Activated naive CD4-positive, alpha-beta T cell treated with anti-CD3 and anti-CD28 coated beads for 36 hours (primary cell): ENCODE results near the gene ANAPC16. TPM values are rescaled to one million over a fixed set of nuclear protein-coding genes. Genes with fewer than 3 reads are reported as not detected.

Source experiments
- CTCF ChIA-PET: fragments of 350-600 bp; sonication (Branson Sonifier 250); formaldehyde crosslinking; loops from one replicate; lab custom pipeline; 2021; ENCODE audit warnings: antibody characterized with exemption; lab: Charles Lee
- DNase-seq: peaks from one replicate; pipeline ENCODE4 v3.0.0-alpha.2; 2020
- H3K27ac Mint-ChIP-seq: one replicate; pipeline ENCODE4 v1.8.0; 2021; ENCODE audit warnings: mild to moderate bottlenecking, mixed read lengths
- H3K27me3 Mint-ChIP-seq: one replicate; pipeline ENCODE4 v1.8.0; 2021; ENCODE audit warnings: low read depth, mixed read lengths
- H3K36me3 Mint-ChIP-seq: one replicate; pipeline ENCODE4 v1.8.0; 2021; ENCODE audit warnings: low read depth, mixed read lengths
- H3K4me1 Mint-ChIP-seq: one replicate; pipeline ENCODE4 v1.8.0; 2021; ENCODE audit warnings: low read depth, mixed read lengths
- H3K4me3 Mint-ChIP-seq: one replicate; pipeline ENCODE4 v1.8.0; 2021; ENCODE audit warnings: mild to moderate bottlenecking, moderate library complexity, mixed read lengths
- H3K9me3 Mint-ChIP-seq: one replicate; pipeline ENCODE4 v1.8.0; 2021; ENCODE audit warnings: mixed read lengths
- intact Hi-C: fragments of 100-400 bp; cut with micrococcal nuclease; formaldehyde crosslinking; loops from one replicate; pipeline ENCODE4 v1.15.1; 2023
- total RNA-seq, 2 experiments: library from RNA; stranded (reverse); gene quantifications; one replicate each; pipeline ENCODE4 v1.2.3, GENCODE V29; 2021

ANAPC16 gene
- total RNA-seq, 2 experiments from 2014 or later: 127 to 128 TPM

DNA sequence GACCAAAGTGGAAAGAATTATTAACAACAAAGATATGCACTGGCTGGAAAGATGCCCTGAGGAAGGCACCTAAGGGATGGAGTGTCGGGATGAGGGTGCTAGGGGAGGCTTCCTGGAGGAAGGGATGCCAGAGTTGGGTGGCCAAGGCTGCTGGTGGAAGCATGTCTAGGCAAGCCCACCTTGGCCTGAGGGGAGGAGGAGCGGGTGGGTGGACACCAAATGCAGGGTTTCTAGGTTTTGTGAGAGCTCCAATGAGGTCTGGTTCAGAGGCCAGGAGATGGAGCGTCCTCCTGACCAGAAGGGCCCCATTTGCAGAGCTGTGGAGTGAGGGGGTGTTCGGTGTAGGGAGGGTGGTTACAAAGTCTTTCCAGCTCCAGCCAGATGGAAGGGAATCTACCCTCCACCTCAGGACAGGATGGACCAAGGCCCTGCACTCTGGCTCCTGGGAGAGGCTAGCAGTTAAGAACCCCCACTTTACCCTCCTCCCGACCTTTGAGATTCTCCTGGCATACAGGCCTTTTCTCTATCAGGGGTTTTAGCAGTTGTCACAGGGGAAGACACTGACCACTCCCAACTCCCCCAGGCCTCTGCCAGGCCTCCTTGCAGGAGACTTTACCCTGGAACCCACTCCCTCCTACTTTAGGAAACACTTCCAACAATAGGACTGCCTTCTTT, 54.9 kb downstream of the ANAPC16 start:
- H3K27ac Mint-ChIP-seq: no peak overlapping the region

DNA sequence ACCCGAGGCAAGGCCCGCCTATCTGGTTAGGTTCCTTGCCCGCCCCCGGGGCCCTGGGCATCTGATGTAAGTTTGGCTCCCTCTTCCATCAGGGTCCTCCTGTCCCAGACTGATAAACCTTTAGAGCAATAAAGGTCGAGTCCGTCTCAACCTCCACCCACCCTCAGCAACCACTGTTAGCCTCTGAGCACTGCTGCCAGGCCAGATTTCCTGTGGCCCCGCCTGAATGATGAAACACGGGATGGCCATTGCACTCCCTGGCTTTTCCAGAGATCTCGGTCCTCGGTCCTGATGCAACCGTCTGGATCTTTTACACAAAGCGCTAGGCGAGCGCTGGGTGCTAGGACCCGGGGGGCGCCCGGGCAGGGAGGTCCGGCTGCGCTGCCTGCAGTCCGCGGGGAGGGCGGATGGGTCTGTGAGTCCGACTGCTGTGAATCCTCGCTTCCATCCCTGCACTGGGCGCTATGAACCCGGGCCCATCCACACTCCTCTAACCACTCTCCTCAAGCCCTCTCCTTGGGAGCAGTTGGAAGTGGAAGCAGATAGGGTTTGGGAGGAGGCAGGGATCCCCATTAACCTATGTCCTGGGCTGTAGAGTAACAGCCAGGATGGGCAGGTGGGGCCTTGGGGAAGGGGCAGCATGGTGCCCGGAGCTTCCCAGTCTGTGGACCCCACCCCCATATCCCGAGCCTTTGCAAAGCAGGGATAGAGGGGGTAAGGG, 57.0 kb downstream of the ANAPC16 start:
- Mint-ChIP-seq H3K4me1 (peaks cover 29% of the 10 kb centered on the region), H3K27me3 (no peaks in the 10 kb centered on the region), H3K4me3 (peak overlapping the region; percentile 96), H3K9me3 (no peaks in the 10 kb centered on the region), H3K27ac (peak overlapping the region; percentile 98), H3K36me3 (peaks cover 39% of the 10 kb centered on the region)
- peak; percentile 63 for DNase-seq
- CTCF ChIA-PET: interaction anchor here (0.7 to 13.5 kb wide), 8 partner anchors 8 to 147 kb away, joined by 3 to 195 read pairs (median 4); no protein-coding TSS in a partner anchor
- intact Hi-C loops: loop anchor here (1.0 kb wide), 7 partner anchors 12 to 55 kb away; no protein-coding TSS in a partner anchor

More for the DNA sequence above, 54.9 kb downstream of the ANAPC16 start:
- intact Hi-C loops: no loop called here
- Mint-ChIP-seq H3K4me1 (peaks cover 19% of the 10 kb centered on the region), H3K36me3 (peaks cover 26% of the 10 kb centered on the region), H3K4me3 (no peak overlapping the region), H3K9me3 (no peaks in the 10 kb centered on the region), H3K27me3 (no peaks in the 10 kb centered on the region)
- no peak for DNase-seq
- CTCF ChIA-PET: interaction anchor here (0.6 to 1.4 kb wide), 3 partner anchors 11 to 178 kb away, joined by 3 to 4 read pairs (median 3); no protein-coding TSS in a partner anchor

DNA sequence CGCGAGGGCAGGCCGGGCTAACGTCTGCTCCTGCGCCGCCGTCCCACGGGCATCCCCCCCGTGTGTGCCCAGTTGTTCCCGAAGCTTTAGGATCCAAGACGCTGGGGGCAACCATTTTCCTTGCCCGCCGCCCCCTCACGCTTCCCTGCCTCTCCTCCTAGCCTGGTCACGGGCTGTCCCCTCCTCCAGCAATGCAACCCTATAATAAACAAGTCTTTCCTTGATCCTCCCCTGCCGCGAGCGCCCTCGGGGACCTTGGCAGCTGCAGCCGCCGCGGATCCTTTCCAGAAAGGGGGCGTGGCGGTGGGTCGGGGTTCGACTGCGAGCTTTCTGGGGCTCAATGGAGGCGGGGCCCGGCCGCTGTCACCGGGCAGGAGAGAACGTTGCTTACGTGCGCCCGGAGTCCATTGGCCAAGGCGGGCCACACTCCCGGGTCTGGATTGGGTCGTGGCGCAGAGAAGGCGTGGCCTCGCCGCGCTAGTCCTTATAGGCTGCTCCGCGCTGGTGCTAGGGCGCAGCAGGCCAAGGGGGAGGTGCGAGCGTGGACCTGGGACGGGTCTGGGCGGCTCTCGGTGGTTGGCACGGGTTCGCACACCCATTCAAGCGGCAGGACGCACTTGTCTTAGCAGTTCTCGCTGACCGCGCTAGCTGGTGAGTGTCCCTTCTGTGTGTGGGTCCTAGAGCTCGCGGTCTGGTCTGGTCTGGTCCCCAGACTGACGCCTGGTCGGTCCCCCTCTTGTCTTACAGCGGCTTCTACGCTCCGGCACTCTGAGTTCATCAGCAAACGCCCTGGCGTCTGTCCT, 57.8 kb downstream of the ANAPC16 start, which contains the start of gene DDIT4:
TSS of gene DDIT4 (plus strand) at position 515 of the 803 bp plus-strand sequence. CDS start 293 bp downstream, outside the sequence.
- H3K27me3 Mint-ChIP-seq: no peaks in the 10 kb centered on the region
- H3K4me1 Mint-ChIP-seq: peaks cover 34% of the 10 kb centered on the region
- no peaks in the 10 kb centered on the region for H3K9me3 Mint-ChIP-seq
- DNase-seq: peak; percentile 99
- intact Hi-C loops: loop anchor here (1.0 to 2.0 kb wide), 8 partner anchors 12 to 59 kb away; no protein-coding TSS in a partner anchor
- H3K27ac Mint-ChIP-seq: peak within 1 kb of the TSS; percentile 98
- CTCF ChIA-PET: interaction anchor here (0.7 to 13.5 kb wide), 9 partner anchors 9 to 148 kb away, joined by 3 to 195 read pairs (median 4); no protein-coding TSS in a partner anchor
- peak within 1 kb of the TSS; percentile 96 for H3K4me3 Mint-ChIP-seq
- H3K36me3 Mint-ChIP-seq: peaks cover 39% of the 10 kb centered on the region

DNA sequence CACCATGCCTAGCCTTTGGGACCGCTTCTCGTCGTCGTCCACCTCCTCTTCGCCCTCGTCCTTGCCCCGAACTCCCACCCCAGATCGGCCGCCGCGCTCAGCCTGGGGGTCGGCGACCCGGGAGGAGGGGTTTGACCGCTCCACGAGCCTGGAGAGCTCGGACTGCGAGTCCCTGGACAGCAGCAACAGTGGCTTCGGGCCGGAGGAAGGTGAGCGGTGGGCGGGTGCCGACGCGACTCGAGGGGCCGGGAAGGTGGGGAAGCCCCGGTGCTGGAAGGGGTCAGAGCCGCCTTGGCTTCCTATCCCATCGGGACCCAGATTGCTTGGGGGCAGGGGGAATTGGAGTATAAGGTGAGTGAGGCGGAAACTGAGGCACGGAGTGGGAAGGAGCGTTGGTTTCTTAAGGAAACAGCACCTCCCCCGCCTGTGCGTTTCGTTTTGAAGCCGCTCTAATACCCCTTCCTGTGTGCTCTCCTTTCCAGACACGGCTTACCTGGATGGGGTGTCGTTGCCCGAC, 58.5 kb downstream of the ANAPC16 start:
- Mint-ChIP-seq H3K4me1 (peaks cover 35% of the 10 kb centered on the region), H3K36me3 (peaks cover 39% of the 10 kb centered on the region)
- DNase-seq: no peak

DNA sequence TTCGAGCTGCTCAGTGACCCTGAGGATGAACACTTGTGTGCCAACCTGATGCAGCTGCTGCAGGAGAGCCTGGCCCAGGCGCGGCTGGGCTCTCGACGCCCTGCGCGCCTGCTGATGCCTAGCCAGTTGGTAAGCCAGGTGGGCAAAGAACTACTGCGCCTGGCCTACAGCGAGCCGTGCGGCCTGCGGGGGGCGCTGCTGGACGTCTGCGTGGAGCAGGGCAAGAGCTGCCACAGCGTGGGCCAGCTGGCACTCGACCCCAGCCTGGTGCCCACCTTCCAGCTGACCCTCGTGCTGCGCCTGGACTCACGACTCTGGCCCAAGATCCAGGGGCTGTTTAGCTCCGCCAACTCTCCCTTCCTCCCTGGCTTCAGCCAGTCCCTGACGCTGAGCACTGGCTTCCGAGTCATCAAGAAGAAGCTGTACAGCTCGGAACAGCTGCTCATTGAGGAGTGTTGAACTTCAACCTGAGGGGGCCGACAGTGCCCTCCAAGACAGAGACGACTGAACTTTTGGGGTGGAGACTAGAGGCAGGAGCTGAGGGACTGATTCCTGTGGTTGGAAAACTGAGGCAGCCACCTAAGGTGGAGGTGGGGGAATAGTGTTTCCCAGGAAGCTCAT, 59.0 kb downstream of the ANAPC16 start:
- peaks cover 39% of the 10 kb centered on the region for H3K36me3 Mint-ChIP-seq
- peak overlapping the region; percentile 98 for H3K27ac Mint-ChIP-seq
- peak overlapping the region; percentile 96 for H3K4me3 Mint-ChIP-seq
- H3K27me3 Mint-ChIP-seq: no peaks in the 10 kb centered on the region
- intact Hi-C loops: loop anchor here (2.0 kb wide), 1 partner anchor 58 kb away; no protein-coding TSS in a partner anchor
- H3K9me3 Mint-ChIP-seq: no peaks in the 10 kb centered on the region
- peaks cover 35% of the 10 kb centered on the region for H3K4me1 Mint-ChIP-seq
- CTCF ChIA-PET: interaction anchor here (0.6 to 13.5 kb wide), 26 partner anchors 9 to 166 kb away, joined by 3 to 195 read pairs (median 5); no protein-coding TSS in a partner anchor
- DNase-seq: peak; percentile 85

More for the DNA sequence above, 58.5 kb downstream of the ANAPC16 start:
- Mint-ChIP-seq H3K27me3 (no peaks in the 10 kb centered on the region), H3K9me3 (no peaks in the 10 kb centered on the region), H3K27ac (peak overlapping the region; percentile 98), H3K4me3 (peak overlapping the region; percentile 96)
- CTCF ChIA-PET: interaction anchor here (0.9 to 13.5 kb wide), 20 partner anchors 9 to 166 kb away, joined by 3 to 195 read pairs (median 5); no protein-coding TSS in a partner anchor
- intact Hi-C loops: loop anchor here (2.0 kb wide), 1 partner anchor 59 kb away; no protein-coding TSS in a partner anchor

DNA sequence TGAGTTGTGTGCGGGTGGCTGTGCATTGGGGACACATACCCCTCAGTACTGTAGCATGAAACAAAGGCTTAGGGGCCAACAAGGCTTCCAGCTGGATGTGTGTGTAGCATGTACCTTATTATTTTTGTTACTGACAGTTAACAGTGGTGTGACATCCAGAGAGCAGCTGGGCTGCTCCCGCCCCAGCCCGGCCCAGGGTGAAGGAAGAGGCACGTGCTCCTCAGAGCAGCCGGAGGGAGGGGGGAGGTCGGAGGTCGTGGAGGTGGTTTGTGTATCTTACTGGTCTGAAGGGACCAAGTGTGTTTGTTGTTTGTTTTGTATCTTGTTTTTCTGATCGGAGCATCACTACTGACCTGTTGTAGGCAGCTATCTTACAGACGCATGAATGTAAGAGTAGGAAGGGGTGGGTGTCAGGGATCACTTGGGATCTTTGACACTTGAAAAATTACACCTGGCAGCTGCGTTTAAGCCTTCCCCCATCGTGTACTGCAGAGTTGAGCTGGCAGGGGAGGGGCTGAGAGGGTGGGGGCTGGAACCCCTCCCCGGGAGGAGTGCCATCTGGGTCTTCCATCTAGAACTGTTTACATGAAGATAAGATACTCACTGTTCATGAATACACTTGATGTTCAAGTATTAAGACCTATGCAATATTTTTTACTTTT, 59.7 kb downstream of the ANAPC16 start:
- Mint-ChIP-seq H3K27ac (peak overlapping the region; percentile 98), H3K4me3 (peak overlapping the region; percentile 96), H3K27me3 (no peaks in the 10 kb centered on the region), H3K9me3 (no peaks in the 10 kb centered on the region), H3K36me3 (peaks cover 39% of the 10 kb centered on the region), H3K4me1 (peaks cover 37% of the 10 kb centered on the region)
- intact Hi-C loops: loop anchor here (2.0 kb wide), 1 partner anchor 57 kb away; no protein-coding TSS in a partner anchor
- DNase-seq: peak; percentile 61
- CTCF ChIA-PET: interaction anchor here (0.6 to 13.5 kb wide), 23 partner anchors 11 to 167 kb away, joined by 3 to 195 read pairs (median 5); no protein-coding TSS in a partner anchor

DNA sequence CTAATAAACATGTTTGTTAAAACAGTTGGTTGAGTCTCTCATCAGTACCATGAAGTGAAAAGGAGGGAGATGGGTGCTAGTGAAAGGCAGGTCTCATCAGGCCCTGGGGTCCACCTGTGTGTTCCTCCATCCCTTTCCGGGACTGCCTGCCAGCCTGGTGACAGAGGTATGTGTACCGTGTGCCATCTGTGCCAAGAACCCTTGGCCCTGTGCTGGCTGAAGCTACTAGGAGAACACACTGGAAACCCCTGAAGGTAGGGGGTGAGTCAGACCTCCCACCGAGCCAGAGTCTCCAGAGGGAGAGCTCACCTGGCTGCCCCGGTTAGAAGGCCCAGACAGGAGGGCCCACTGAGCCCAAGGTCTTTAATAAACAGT, 60.2 kb downstream of the ANAPC16 start:
- DNase-seq: peak; percentile 70
- H3K27ac Mint-ChIP-seq: peak overlapping the region; percentile 98
- peaks cover 35% of the 10 kb centered on the region for H3K4me1 Mint-ChIP-seq
- no peaks in the 10 kb centered on the region for H3K27me3 Mint-ChIP-seq
- peak overlapping the region; percentile 96 for H3K4me3 Mint-ChIP-seq
- no peaks in the 10 kb centered on the region for H3K9me3 Mint-ChIP-seq
- intact Hi-C loops: no loop called here
- peaks cover 39% of the 10 kb centered on the region for H3K36me3 Mint-ChIP-seq
- CTCF ChIA-PET: interaction anchor here (0.9 to 13.5 kb wide), 8 partner anchors 12 to 66 kb away, joined by 3 to 195 read pairs (median 4); no protein-coding TSS in a partner anchor

DNA sequence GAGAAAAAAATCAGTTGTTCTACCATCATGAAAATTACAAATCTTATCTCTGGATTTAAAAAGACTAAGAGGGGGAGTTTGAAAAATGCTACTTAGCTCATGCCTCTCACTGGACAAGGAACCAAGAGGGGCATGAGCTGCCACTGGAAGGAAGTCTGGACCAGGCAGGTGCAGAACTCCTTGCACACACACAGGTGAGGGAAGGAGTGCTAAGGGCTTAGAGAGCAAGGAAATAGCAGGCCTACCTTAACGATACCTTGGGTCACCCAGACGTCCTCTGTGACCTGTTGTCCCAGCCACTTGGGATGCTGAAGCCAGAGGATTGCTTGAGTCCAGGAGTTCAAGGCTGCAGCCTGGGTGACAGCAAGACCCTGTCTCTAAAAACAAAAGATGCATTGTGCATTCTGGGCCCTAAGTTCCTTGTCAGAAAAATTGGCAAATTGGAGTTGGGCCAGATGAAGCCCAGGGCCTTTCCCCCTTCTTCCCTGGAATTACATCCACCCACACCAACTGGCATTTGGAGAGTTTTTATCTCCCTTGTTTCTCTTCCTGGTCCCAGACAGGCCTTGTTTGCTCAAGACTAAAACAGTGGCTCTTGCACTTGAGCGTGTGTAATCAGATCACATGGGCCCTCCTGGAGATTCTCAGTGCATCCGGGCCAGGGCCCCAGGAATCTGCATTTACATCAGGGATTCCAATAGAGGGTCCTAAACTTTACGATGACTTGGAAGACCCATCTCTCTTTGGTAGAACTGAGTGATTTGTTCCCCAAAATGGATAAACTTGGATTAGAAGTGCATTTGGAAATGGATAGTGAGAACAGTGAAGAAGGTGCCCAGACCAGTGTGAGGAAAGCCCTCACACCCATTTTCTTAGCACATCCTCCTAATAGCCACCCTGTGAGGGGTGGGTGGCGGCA, 60.9 kb downstream of the ANAPC16 start:
- H3K4me3 Mint-ChIP-seq: peak overlapping the region; percentile 96
- H3K27ac Mint-ChIP-seq: peak overlapping the region; percentile 98
- peaks cover 31% of the 10 kb centered on the region for H3K4me1 Mint-ChIP-seq
- no peaks in the 10 kb centered on the region for H3K27me3 Mint-ChIP-seq
- intact Hi-C loops: no loop called here
- H3K36me3 Mint-ChIP-seq: peaks cover 39% of the 10 kb centered on the region
- H3K9me3 Mint-ChIP-seq: no peaks in the 10 kb centered on the region
- CTCF ChIA-PET: interaction anchor here (0.9 to 13.5 kb wide), 6 partner anchors 12 to 65 kb away, joined by 3 to 195 read pairs (median 6); no protein-coding TSS in a partner anchor
- no peak for DNase-seq

DNA sequence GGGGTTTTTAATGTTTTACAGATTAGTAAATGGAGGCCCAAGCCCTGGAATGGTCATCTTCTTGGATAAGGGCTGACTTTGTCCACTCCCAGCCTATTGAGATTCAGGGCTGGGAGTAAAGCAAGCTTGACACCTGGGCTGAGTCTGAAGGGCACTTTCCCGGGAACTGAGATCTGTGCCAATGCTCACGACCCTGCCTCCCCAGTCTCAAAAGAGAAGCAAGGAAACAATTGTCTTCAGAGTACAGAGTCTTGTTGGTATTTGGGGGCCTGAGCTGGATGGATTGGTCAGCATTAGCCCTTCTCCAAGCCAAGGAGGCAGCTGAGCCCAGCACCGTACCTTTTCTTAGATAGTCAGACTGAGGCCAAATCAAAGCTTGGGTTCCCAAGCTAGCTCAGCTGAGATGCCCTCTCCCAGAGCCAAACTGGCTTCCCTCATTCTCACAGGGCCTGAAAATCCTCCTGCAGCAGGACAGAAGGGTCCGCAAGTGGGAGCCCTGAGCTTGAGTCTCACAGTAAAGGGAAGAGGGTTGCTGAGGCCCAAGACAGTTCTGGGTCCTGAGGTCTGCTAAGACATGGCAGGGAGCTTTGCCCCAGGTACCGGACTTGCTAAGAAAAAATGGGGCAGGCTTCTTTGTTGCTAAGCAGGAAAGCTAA, 61.7 kb downstream of the ANAPC16 start:
- CTCF ChIA-PET: interaction anchor here (0.8 to 13.5 kb wide), 4 partner anchors 19 to 55 kb away, joined by 3 to 195 read pairs (median 4); no protein-coding TSS in a partner anchor
- H3K27me3 Mint-ChIP-seq: no peaks in the 10 kb centered on the region
- H3K9me3 Mint-ChIP-seq: no peaks in the 10 kb centered on the region
- peak overlapping the region; percentile 98 for H3K27ac Mint-ChIP-seq
- DNase-seq: no peak
- peaks cover 26% of the 10 kb centered on the region for H3K4me1 Mint-ChIP-seq
- H3K36me3 Mint-ChIP-seq: peaks cover 39% of the 10 kb centered on the region
- peak overlapping the region; percentile 96 for H3K4me3 Mint-ChIP-seq
- intact Hi-C loops: no loop called here
